Measurements from ENCODE around the gene DIPK1C.

- TF ChIP-seq CTCF (IDR thresholded peaks at IDR 0.05): no peak
- no peak for TF ChIP-seq POLR2A (IDR thresholded peaks at IDR 0.05)
These were observed 67.1 kb downstream of the DIPK1C start for GRCh38 chr18:74389991-74390390.
